Fibroblast of mammary gland (primary cell): ENCODE measurements around the gene CAPZB.

Experiments used
- DNase-seq: peaks from one replicate; pipeline ENCODE4 v3.0.0-alpha.2; 2010; ENCODE audit warnings: low read depth
- H3K4me3 ChIP-seq: 2 replicates; pipeline ENCODE4 v1.5.1; 2011; ENCODE audit warnings: low read depth, mild to moderate bottlenecking, low read length, moderate library complexity; ENCODE audit not compliant: control insufficient read depth
- TF ChIP-seq, protein P1 (sequence below): conservative IDR thresholded peaks from 2 replicates; pipeline ENCODE4 v1.5.1; 2011; ENCODE audit warnings: low read depth, low read length, inconsistent platforms; ENCODE audit not compliant: control insufficient read depth, insufficient read depth

CAPZB gene

DNA sequence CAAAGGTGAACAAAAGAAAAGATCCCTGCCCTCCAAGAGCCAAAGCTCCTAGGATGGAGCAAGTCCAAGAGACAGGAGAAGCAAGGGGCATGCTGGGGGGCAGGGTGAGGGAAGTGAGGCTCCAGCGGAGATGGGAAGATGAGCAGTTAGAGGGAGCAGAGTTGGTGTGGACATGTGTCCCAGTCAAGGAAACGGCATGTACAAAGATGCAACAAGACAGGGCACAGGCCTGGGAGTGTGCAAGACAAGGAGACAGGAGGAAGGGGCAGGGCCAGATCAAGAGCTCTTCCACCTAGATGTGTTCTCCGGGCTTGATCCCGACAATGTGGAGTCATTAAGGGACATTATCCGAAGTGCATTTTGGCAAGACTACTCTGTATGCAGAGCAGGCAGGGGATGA, 82.1 kb downstream of the CAPZB start:
- H3K4me3 ChIP-seq, result no peak overlapping the region
- DNase-seq, result no peak
- TF ChIP-seq, protein P1, sequence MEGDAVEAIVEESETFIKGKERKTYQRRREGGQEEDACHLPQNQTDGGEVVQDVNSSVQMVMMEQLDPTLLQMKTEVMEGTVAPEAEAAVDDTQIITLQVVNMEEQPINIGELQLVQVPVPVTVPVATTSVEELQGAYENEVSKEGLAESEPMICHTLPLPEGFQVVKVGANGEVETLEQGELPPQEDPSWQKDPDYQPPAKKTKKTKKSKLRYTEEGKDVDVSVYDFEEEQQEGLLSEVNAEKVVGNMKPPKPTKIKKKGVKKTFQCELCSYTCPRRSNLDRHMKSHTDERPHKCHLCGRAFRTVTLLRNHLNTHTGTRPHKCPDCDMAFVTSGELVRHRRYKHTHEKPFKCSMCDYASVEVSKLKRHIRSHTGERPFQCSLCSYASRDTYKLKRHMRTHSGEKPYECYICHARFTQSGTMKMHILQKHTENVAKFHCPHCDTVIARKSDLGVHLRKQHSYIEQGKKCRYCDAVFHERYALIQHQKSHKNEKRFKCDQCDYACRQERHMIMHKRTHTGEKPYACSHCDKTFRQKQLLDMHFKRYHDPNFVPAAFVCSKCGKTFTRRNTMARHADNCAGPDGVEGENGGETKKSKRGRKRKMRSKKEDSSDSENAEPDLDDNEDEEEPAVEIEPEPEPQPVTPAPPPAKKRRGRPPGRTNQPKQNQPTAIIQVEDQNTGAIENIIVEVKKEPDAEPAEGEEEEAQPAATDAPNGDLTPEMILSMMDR, result no peak

- no peak for DNase-seq
- TF ChIP-seq, protein P1, result no peak
These were observed 83.1 kb downstream of the CAPZB start for GRCh38 chr1:19402031-19402813.

DNA sequence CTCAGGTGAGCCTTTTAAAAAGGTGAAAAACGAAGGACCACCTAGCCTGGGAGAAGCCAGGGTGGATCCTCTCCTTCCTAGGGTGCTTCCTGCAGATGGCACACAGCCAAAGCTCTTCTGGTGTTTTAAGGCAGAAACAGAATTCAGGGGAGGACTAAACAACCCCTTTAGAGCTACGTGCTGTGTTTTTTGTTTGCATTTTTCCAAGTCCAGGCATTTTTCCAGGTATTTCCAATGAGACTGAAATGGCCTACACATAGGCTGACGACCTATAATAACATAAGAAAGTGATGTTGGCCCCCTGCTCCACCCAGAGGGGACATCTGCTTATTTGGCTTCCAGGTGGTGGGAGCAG, 83.8 kb downstream of the CAPZB start:
- TF ChIP-seq, protein P1, result no peak
- no peak for DNase-seq
- no peak overlapping the region for H3K4me3 ChIP-seq

More at GRCh38 chr1:19402031-19402813, 83.1 kb downstream of the CAPZB start:
- H3K4me3 ChIP-seq, result no peak overlapping the region

DNA sequence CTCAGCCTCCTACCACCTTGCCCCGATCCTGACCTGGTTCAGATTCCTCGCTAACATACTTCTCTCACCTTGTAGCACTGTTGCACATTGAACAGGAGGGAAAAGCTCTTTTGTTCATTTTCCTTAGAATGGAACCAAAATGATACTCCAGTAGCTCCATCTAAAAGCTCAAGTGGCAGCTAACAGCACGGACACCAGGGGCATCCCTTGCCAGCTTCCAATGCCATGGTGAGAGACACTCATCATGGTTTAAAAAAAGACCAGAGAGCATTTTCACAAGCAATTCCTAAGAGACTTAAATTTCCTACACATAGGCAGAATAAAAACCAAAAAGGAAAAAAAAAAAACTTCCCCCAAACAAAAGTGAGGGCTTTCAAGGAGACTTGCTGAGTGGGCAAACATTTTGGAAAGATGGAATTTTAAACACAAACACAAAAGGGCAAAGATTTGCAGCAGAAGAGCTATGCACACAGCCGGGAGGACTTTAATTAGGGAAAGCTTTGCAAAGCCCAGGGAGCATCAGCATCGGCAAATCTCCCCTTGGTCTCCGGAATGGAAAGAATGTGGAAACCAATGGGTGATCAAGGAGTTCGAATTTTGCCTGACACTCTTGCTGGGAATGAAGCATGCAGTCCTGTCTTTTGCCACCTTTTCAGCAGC, 84.3 kb downstream of the CAPZB start:
- H3K4me3 ChIP-seq, result no peak overlapping the region
- no peak for DNase-seq
- TF ChIP-seq, protein P1, result no peak

GRCh38 chr1:19400192-19400611, 85.1 kb downstream of the CAPZB start:
- TF ChIP-seq, protein P1, result no peak
- no peak overlapping the region for H3K4me3 ChIP-seq
- DNase-seq, result no peak

DNA sequence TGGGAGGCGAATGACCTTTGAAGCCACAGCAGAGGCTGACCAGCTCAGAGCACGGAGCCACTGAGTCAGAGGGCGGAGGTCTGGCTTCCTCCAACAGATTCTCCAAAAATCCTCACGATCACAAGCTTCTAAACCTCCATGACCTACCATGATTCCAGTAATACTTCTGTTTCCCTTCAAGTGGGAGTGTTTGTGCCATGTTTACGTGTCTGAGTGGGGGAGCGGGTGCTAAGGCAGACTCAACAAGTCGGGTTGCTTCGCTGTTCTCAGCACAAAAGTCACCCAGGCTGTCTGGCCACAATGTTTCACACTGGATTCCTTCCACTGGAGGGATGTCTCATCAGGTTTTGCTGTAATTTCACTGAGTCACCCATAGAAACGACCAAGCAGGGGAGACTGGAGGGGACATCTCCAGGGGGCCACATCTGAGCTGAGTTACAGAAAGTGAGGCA, 87.0 kb downstream of the CAPZB start:
- TF ChIP-seq, protein P1, result peak; percentile 68
- no peak overlapping the region for H3K4me3 ChIP-seq
- peak; percentile 99 for DNase-seq
